WI38 (cell line): ENCODE results near the gene GSTT2B.
"Not testable (repeated sequence)": the region's sequence is repeated elsewhere in the genome, so short reads cannot be mapped to it uniquely, and the experiment has no call there.

ENCODE experiments used
- H3K4me3 ChIP-seq: 2 replicates; pipeline ENCODE4 v1.5.1; 2011; ENCODE audit warnings: low read depth, mild to moderate bottlenecking, control low read depth, low read length
- TF ChIP-seq, protein P1 (sequence below): IDR thresholded peaks from 2 replicates; pipeline ENCODE4 v1.5.1; 2012; ENCODE audit warnings: low read depth, mild to moderate bottlenecking, control low read depth, low read length

The GSTT2B gene

DNA sequence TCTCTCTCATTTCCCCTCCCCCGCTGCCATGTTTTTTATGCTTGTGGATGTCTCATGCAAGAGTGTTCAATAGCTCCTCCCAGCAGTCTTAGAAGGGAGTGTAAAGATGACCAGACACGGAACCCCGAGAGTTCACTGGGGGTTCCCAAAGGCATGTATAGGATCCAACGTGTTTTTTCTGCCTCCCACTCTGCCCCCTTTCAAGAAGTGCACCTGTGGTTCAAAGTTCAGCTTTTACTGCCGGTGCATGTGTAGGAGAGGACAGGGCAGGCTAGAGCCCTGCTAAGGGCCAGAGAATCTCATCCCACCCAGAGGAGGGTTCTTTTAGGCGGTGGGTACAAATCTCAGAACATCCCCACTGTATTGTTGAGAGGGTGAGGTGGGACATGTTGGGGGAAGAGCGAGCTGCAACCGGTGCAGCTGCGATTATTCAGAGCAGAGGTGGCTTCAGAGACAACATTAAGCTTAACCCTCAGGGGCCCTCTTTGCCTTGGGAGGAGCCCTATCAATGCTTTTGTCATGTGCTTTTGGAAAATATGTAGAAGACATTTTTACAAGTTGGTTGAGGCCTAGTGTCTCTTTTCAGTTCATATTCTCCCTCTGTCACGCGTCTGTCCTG is 52.3 kb downstream of the GSTT2B start:
- TF ChIP-seq, protein P1, sequence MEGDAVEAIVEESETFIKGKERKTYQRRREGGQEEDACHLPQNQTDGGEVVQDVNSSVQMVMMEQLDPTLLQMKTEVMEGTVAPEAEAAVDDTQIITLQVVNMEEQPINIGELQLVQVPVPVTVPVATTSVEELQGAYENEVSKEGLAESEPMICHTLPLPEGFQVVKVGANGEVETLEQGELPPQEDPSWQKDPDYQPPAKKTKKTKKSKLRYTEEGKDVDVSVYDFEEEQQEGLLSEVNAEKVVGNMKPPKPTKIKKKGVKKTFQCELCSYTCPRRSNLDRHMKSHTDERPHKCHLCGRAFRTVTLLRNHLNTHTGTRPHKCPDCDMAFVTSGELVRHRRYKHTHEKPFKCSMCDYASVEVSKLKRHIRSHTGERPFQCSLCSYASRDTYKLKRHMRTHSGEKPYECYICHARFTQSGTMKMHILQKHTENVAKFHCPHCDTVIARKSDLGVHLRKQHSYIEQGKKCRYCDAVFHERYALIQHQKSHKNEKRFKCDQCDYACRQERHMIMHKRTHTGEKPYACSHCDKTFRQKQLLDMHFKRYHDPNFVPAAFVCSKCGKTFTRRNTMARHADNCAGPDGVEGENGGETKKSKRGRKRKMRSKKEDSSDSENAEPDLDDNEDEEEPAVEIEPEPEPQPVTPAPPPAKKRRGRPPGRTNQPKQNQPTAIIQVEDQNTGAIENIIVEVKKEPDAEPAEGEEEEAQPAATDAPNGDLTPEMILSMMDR: no peak
- H3K4me3 ChIP-seq: no peak overlapping the region

DNA sequence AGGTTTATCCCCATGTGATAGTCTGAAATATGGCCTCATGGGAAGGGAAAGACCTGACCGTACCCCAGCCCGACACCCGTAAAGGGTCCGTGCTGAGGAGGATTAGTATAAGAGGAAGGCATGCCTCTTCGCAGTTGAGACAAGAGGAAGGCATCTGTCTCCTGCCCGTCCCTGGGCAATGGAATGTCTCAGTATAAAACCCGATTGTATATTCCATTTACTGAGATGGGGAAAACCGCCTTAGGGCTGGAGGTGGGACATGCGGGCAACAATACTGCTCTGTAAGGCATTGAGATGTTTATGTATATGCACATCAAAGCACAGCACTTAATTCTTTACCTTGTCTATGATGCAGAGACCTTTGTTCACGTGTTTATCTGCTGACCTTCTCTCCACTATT is 53.6 kb downstream of the GSTT2B start:
- H3K4me3 ChIP-seq: not testable (repeated sequence)
